ENCODE measurements around the gene IRF2BPL. TPM values are rescaled to one million over a fixed set of nuclear protein-coding genes. Genes with fewer than 3 reads are reported as not detected.

Gene IRF2BPL
- total and polyA plus RNA-seq, 2 of the 8 experiments (the other 6 are each of a cell fraction or from before 2014, with no cell fraction given): 18.8 to 57.0 TPM

- Histone ChIP-seq H3K36me3 (ENCODE audit: control insufficient read depth in 2 of 4, insufficient read depth in 4 of 4, low read length in 3 of 4) (no peaks in the 10 kb centered on the region), H3K4me1 (replicated peaks in 1 of 4; ENCODE audit: control insufficient read depth in 3 of 4, insufficient read depth in 4 of 4, low read length in 3 of 4) (peaks cover 8 to 34% (median 15%) of the 10 kb centered on the region in 4 experiments; a peak in 6 of 7 replicates), H4K91ac (replicated peaks; ENCODE audit: insufficient read length, low read length) (no peak overlapping the region), H2BK12ac (ENCODE audit: low read depth, low read length) (peak overlapping the region; percentile 62; the same call in 1 of the 2 replicates), H2BK15ac (ENCODE audit: low read length) (no peak overlapping the region), H4K20me1 (replicated peaks in 1 of 2; ENCODE audit: control insufficient read depth in 1 of 2, insufficient read depth in 2 of 2, low read length in 2 of 2) (no peaks in the 10 kb centered on the region), H3K9ac (replicated peaks in 1 of 4; ENCODE audit: extremely low read depth in 1 of 4, low read depth in 3 of 4, low read length in 3 of 4) (no peak overlapping the region), H3K18ac (ENCODE audit: extremely low read depth, low read length) (no peak overlapping the region), H2BK20ac (ENCODE audit: low read length) (0 out of 2 replicates have a peak overlapping the region, but pooled peaks have one; percentile 89), H4K5ac (ENCODE audit: insufficient read length, low read depth, low read length) (no peak overlapping the region), H2BK120ac (replicated peaks; ENCODE audit: low read depth, low read length) (no peak overlapping the region), H4K8ac (ENCODE audit: extremely low read depth, insufficient read depth, low read length) (no peak overlapping the region), H3K27me3 (replicated peaks in 1 of 4; ENCODE audit: control insufficient read depth in 3 of 4, extremely low read depth in 1 of 4, insufficient read depth in 3 of 4, low read length in 3 of 4) (no peaks in the 10 kb centered on the region), H3K9me3 (ENCODE audit: insufficient read depth in 2 of 2, low read depth in 1 of 2, low read length in 1 of 2) (no peaks in the 10 kb centered on the region), H3K4me3 (ENCODE audit: extremely low read depth in 1 of 4, insufficient read depth in 2 of 4, low read depth in 3 of 4, low read length in 4 of 4) (no peak overlapping the region), H3K4ac (replicated peaks; ENCODE audit: insufficient read length, low read depth, low read length) (no peak overlapping the region), H3K23ac (ENCODE audit: insufficient read length) (no peak overlapping the region), H3K4me2 (ENCODE audit: insufficient read depth in 1 of 2, low read depth in 2 of 2, low read length in 2 of 2) (no peak overlapping the region), H2AFZ (ENCODE audit: low read length) (no peak overlapping the region), H2BK5ac (ENCODE audit: low read depth, low read length) (peak overlapping the region; percentile 75; the same call in 1 of the 2 replicates), H3K23me2 (ENCODE audit: low read depth, low read length) (no peaks in the 10 kb centered on the region), H3K56ac (replicated peaks; ENCODE audit: insufficient read length, low read depth, low read length) (no peak overlapping the region), H3K27ac (ENCODE audit: low read depth, low read length) (no peak overlapping the region), H3K79me2 (ENCODE audit: control insufficient read depth in 1 of 2, insufficient read depth in 2 of 2, low read length in 2 of 2) (no peaks in the 10 kb centered on the region), H2AK5ac (ENCODE audit: low read depth, low read length) (no peak overlapping the region), H3K14ac (ENCODE audit: insufficient read length) (no peak overlapping the region), H3K79me1 (ENCODE audit: low read depth, low read length) (peaks cover 3% of the 10 kb centered on the region; the same call in 1 of the 2 replicates)
- FAIRE-seq (no peak), DNase-seq (ENCODE audit: low read depth in 1 of 2, low spot score in 2 of 2) (no peak)
- ChIA-PET POLR2A (ENCODE audit: partially characterized antibody) (interaction anchor here (1.1 to 3.1 kb wide), 2 partner anchors 18 to 20 kb away, joined by 3 to 8 read pairs; no protein-coding TSS in a partner anchor), CTCF (ENCODE audit: partially characterized antibody) (interaction anchor here (0.9 to 25.2 kb wide), 11 partner anchors 8 to 131 kb away, joined by 3 to 280 read pairs (median 6); no protein-coding TSS in a partner anchor)
- 79% methylated on average over 3 of the region's 3 CpGs; no CpG with 5 or more reads in 1 of the 2 experiments for WGBS, 2 experiments (ENCODE audit: extremely low coverage in 1 of 2, insufficient coverage in 1 of 2, insufficient read length in 1 of 2, insufficient replicate concordance in 2 of 2, low coverage in 1 of 2, low lambda C conversion rate in 2 of 2, missing lambda C conversion rate in 1 of 2)
- TF ChIP-seq NANOG (IDR thresholded peaks at IDR 0.05; ENCODE audit: insufficient read depth, low read depth, low read length, poor library complexity, severe bottlenecking): no peak
- TF ChIP-seq KDM1A (IDR thresholded peaks at IDR 0.05; ENCODE audit: borderline replicate concordance, low read length): peak; percentile 26; the same call in 1 of the 2 replicates
- TF ChIP-seq RBBP5 (IDR thresholded peaks at IDR 0.05; ENCODE audit: borderline replicate concordance, low read depth, low read length): no peak
- no peak for TF ChIP-seq ATF3 (IDR thresholded peaks at IDR 0.05; ENCODE audit: insufficient read depth, low read depth, low read length)
Measured at GRCh38 chr14:77005559-77005958, 22.9 kb downstream of the IRF2BPL start.
